Lower lobe of right lung (tissue), 2 donors: ENCODE data around the gene LGALS1. TPM values are rescaled to one million over a fixed set of nuclear protein-coding genes. Genes with fewer than 3 reads are reported as not detected.

Source experiments
- ATAC-seq, 2 donors: fragments of 200-7000 bp; cut with Tn5 transposase; one replicate each; pipeline ENCODE4 v1.9.1; 2020 to 2022; ENCODE audit warnings: mild to moderate bottlenecking in 2 of 2, moderate library complexity in 2 of 2
- DNase-seq: peaks from one replicate; pipeline ENCODE4 v3.0.0-alpha.2; 2020
- H3K27ac ChIP-seq: fragments of 200-600 bp; one replicate; pipeline ENCODE4 v1.8.0; 2022
- H3K27me3 ChIP-seq: fragments of 200-600 bp; one replicate; pipeline ENCODE4 v1.8.0; 2022; ENCODE audit warnings: low read depth
- H3K36me3 ChIP-seq: fragments of 200-600 bp; one replicate; pipeline ENCODE4 v1.8.0; 2022; ENCODE audit warnings: mild to moderate bottlenecking
- H3K4me1 ChIP-seq: fragments of 200-600 bp; one replicate; pipeline ENCODE4 v1.8.0; 2022
- H3K4me3 ChIP-seq: fragments of 200-600 bp; one replicate; pipeline ENCODE4 v1.8.0; 2022; ENCODE audit warnings: mild to moderate bottlenecking
- H3K9me3 ChIP-seq: fragments of 200-600 bp; one replicate; pipeline ENCODE4 v1.8.0; 2022
- CTCF ChIP-seq: fragments of 200-600 bp; IDR thresholded peaks from one replicate; pipeline ENCODE4 v1.8.0; 2022; ENCODE audit warnings: antibody characterized with exemption, mild to moderate bottlenecking
- intact Hi-C: fragments of 100-400 bp; cut with DNase I; formaldehyde crosslinking; loops from one replicate; pipeline ENCODE4 v1.11.0; 2022
- total RNA-seq: library from RNA; stranded (reverse); fragmentation: NEBNext Ultra II Directional; extraction: Animal tissue kit (Norgen Biotek cat#: 25700); gene quantifications from one replicate; pipeline ENCODE4 v1.2.1, GENCODE V29; 2021
- donor health status: DM: no; HTN: yes; CAD: no; lungs with severe emphysema.

The LGALS1 gene
- total RNA-seq, 1 donor from 2014 or later = 425 TPM

DNA sequence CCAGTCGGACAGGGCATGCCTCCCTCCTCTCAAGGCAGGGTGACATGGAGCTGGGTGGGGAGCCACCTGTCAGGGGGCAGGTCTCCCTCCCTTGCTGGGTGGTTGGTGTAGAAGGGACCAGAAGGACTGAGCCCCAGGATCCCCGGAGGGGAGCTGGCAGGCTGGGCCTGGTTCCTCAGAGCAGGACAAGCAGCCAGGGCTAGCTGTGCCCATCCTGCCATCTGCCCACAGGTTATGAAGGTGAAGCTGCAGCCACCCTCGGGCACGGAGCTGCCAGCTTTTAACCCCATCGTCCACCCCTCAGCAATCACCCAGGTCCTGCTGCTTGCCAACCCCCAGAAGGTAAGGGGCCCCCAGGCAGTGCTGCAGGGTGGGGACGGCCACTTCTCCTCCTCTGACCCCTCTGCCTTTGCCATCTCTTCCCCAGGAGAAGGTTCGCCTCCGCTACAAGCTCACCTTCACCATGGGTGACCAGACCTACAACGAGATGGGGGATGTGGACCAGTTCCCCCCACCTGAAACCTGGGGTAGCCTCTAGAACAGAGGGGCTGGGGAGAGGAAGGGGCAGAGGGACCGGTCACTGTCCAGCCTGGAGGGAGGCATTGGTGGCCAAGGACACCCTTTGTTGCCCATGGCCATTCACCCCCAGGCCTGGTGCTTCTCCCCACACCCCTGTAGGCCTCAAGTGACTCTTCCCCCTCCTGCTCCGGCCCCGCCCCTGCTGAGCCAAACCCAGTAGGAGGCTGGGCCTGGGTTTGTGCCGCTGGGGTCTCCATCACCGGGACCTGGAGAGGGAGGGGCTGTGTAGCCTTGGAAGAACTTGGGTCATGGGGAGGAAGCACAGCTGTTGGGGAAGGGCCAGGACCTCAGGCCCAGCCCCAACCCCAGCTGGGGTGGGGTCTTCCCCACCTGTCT, 43.0 kb upstream of the LGALS1 start:
- Histone ChIP-seq H3K4me3 (peak overlapping the region; percentile 20), H3K27me3 (no peaks in the 10 kb centered on the region), H3K9me3 (no peaks in the 10 kb centered on the region), H3K27ac (peak overlapping the region; percentile 84), H3K4me1 (peaks cover 60% of the 10 kb centered on the region), H3K36me3 (peaks cover 47% of the 10 kb centered on the region)
- intact Hi-C loops = no loop called here
- TF ChIP-seq CTCF = no peak
- ATAC-seq = no peak
- DNase-seq = no peak

- intact Hi-C loops = no loop called here
- H3K9me3 ChIP-seq = no peaks in the 10 kb centered on the region
- H3K27me3 ChIP-seq = no peaks in the 10 kb centered on the region
- DNase-seq (no peak), ATAC-seq (peak; percentile 2 to 6)
- H3K27ac ChIP-seq = peak overlapping the region; percentile 84
- peaks cover 45% of the 10 kb centered on the region for H3K36me3 ChIP-seq
- H3K4me3 ChIP-seq = peak overlapping the region; percentile 20
- TF ChIP-seq CTCF = no peak
- peaks cover 58% of the 10 kb centered on the region for H3K4me1 ChIP-seq
Measured at GRCh38 chr22:37633089-37633624, 42.3 kb upstream of the LGALS1 start.

DNA sequence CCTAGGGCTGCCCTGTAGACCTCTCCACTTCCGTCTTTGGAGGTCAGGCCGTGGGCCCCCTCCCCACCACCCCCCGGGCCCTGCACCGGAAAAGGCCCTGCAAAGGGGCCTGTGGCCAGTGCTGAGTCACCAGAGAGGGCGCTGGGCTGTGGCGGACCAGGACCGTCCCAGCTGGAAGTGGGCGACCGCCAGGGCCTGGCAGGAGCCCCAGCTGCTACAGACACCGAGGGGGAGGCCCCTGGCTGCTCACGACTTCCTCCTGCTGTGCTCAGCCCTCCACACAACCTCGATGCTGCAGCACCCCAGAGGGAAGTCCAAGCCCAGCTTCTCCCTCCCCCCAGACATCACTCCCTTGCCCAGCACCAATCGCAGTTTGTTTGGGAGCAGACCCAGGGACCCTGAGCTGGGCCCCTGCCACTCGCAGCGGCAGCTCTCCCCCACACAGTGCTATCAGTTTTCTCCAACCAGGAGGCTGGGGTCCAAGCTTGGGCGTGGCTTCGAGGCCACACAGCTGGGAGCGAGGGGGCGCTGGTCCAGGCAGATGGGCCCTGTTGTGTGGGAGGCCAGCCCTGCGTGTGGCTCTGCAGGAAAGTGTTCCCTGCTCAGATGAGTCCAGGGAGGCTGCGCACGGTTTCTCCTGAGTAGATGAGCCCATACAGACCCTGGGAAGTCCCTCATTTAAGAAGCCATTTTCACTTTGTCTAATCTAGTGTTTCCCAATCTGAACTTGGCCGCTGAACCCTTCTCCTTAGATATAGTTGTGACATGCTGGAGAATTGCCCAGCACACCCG, 41.6 kb upstream of the LGALS1 start:
- Histone ChIP-seq H3K36me3 (peaks cover 38% of the 10 kb centered on the region), H3K27ac (peak overlapping the region; percentile 84), H3K4me3 (peak overlapping the region; percentile 20), H3K4me1 (peaks cover 65% of the 10 kb centered on the region), H3K27me3 (no peaks in the 10 kb centered on the region), H3K9me3 (no peaks in the 10 kb centered on the region)
- DNase-seq (peak; percentile 89), ATAC-seq (peak; percentile 78 to 85)
- peak; percentile 41 for TF ChIP-seq CTCF
- intact Hi-C loops = no loop called here

GRCh38 chr22:37634417-37634924, 41.0 kb upstream of the LGALS1 start:
- DNase-seq = no peak
- peak in 1 of 2 donors; percentile 0 for ATAC-seq
- Histone ChIP-seq H3K27me3 (no peaks in the 10 kb centered on the region), H3K4me3 (peak overlapping the region; percentile 20), H3K27ac (peak overlapping the region; percentile 84), H3K36me3 (peaks cover 31% of the 10 kb centered on the region), H3K4me1 (peaks cover 70% of the 10 kb centered on the region), H3K9me3 (no peaks in the 10 kb centered on the region)
- intact Hi-C loops = no loop called here
- TF ChIP-seq CTCF = no peak

DNA sequence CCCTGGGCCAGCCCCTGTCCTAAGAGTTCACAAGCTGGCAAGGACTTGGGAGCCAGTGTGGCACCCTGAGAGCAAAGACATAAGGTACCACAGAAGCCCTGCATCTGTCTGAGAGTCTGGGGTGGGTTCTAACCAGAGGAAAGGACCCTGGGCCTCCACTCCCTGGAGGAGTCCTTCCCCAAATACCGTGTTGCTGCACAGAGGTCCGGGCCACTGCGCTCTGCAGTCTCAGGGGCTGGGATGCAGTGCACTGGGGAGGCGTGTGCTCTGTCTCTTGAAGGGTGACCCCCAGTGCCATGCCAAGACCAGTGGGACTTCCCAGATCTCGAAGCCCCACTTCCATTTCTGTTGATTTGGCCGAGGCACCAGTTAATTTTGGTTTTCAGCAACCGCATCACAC, 40.3 kb upstream of the LGALS1 start:
- Histone ChIP-seq H3K27me3 (no peaks in the 10 kb centered on the region), H3K4me1 (peaks cover 74% of the 10 kb centered on the region), H3K27ac (peak overlapping the region; percentile 84), H3K4me3 (no peak overlapping the region), H3K36me3 (peaks cover 25% of the 10 kb centered on the region), H3K9me3 (no peaks in the 10 kb centered on the region)
- ATAC-seq (no peak), DNase-seq (no peak)
- TF ChIP-seq CTCF = no peak
- intact Hi-C loops = no loop called here
